HG02870 (cell line): Measurements from ENCODE around the gene PRDM8.

ENCODE experiments used
- ATAC-seq: cut with Tn5 transposase; IDR thresholded peaks from one replicate; pipeline ENCODE4 v1.9.1; 2021; ENCODE audit warnings: mild to moderate bottlenecking, moderate library complexity; ENCODE audit not compliant: unreplicated experiment

The PRDM8 gene

DNA sequence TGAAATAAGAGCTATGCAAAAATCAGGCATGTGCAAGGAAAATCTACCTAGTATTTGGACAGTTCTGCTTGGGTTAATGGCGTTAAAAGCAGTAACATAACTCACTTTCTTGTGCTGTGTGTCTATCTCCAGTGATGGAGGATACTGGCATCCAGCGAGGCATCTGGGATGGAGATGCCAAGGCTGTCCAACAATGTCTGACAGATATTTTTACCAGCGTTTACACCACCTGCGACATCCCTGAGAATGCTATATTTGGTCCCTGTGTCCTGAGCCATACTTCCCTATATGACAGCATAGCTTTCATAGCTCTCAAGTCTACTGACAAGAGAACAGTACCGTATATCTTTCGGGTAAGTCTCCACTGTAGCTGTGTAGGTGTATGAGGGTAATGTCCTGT, 2.6 kb downstream of the PRDM8 start:
- no peak for ATAC-seq

DNA sequence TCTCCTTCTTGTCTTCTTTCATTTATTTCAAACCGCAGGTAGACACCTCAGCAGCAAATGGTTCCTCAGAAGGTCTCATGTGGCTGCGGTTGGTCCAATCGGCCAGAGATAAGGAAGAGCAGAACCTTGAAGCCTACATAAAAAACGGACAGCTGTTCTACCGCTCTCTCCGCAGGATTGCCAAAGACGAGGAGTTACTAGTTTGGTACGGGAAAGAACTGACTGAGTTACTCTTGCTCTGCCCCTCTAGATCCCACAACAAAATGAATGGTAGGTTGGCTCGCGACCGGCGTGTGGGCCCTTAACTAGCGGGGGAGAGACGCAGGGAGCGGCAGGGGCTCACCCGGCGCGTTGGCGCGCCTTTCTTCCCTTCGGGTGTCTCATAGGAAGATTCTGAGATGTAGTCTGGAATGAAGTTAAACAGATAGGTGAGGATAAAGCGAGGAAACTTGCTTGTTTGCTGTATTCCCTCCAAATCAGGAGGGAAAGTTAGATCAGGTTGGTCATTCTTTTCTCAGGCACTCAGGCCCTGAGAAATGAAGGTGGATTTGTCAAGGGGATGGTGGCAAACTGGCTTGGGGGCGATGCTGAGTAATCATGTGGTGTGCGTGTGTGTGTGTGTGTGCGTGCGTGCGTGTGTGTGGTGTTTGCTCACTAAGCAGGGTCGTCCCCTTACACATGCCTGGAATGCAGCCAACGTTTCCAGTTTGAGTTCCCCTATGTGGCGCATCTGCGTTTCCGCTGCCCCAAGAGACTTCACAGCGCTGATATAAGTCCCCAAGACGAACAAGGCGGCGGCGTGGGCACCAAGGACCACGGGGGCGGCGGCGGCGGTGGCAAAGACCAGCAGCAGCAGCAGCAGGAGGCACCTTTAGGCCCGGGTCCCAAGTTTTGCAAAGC, 4.2 kb downstream of the PRDM8 start:
- peak; percentile 6 for ATAC-seq

GRCh38 chr4:80202190-80202711, 4.9 kb downstream of the PRDM8 start:
- peak; percentile 69 for ATAC-seq

GRCh38 chr4:80202741-80203553, 5.6 kb downstream of the PRDM8 start:
- ATAC-seq = peak; percentile 45

DNA sequence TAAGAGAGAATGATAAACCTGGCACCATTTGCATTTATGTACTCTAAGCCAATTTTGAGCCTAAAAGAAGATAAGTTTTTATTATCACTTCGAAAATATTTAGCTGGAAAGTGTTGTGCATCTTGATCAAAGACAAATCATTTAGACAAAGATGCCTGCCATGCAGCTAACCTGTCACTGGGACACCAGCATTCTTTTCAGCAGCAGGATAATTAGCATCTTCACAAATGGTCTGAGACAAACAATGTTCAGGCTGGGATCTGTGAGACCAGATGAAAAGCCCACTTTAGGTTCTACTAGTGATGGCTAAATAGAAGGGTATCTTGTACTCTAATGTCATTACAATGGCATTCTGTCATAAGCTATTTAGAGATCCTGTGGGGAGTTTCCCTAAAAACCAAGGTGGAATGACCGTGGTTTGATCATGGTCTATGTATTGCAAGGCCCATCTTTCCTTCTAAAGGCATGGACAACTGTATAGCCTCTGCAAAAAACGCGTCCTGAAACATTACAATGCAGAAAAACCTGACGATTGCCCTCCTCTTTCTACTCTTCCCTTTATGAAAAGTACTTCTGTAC, 7.2 kb downstream of the PRDM8 start:
- no peak for ATAC-seq

DNA sequence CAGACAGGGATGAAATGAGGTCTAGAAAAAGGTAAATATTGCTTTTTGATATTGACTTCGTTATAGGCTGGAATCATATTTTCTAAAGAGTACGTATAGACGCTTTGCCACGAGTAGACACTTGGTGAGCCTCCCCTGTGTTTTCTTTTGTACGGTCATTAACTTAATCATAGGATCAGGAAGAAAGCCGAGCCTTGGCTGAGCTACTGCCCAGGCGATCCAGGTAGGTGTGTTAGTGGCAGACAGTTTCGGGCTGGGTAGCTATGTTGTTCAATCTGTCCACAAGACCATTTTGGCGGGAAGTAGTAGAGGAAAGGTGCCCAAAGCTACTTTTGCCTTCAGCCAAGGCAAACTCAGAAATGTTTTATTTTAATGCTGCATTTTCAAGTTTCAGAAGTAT, 8.8 kb downstream of the PRDM8 start:
- no peak for ATAC-seq

DNA sequence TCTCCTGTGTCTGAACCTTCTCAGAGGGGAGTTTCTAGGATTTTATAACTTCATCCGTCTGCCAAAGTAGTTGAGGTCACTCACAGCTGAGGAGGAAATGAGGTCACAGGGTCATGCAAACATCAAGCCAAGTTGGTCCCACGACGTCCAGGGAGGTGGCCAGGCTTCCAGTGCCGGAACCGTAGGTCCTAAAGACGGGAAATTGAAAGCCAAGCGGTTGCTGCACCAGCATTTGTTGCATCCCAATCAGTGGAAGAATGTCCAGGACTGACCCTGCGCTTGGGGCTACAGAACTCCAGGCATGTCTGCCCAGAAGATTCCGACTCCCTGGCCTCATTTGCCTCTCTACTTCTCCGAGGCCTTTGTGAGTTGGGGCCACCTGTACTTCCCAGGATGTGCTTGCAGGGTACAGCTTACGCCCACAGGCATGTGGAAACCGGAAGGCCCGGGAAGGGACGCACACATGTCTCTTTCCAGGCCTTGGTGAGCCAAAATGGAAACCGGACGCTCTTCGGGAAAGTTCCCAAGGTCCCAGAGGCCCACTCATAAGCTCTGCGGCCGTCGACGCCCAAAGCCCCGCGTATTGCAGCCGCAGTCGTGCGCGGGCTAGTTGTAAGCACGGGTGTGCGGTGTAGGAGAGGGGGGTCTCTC, 9.3 kb downstream of the PRDM8 start:
- ATAC-seq = no peak

- no peak for ATAC-seq
Observed at GRCh38 chr4:80207172-80207583, 9.9 kb downstream of the PRDM8 start.

- no peak for ATAC-seq
Observed at GRCh38 chr4:80207664-80208063, 10.4 kb downstream of the PRDM8 start.

DNA sequence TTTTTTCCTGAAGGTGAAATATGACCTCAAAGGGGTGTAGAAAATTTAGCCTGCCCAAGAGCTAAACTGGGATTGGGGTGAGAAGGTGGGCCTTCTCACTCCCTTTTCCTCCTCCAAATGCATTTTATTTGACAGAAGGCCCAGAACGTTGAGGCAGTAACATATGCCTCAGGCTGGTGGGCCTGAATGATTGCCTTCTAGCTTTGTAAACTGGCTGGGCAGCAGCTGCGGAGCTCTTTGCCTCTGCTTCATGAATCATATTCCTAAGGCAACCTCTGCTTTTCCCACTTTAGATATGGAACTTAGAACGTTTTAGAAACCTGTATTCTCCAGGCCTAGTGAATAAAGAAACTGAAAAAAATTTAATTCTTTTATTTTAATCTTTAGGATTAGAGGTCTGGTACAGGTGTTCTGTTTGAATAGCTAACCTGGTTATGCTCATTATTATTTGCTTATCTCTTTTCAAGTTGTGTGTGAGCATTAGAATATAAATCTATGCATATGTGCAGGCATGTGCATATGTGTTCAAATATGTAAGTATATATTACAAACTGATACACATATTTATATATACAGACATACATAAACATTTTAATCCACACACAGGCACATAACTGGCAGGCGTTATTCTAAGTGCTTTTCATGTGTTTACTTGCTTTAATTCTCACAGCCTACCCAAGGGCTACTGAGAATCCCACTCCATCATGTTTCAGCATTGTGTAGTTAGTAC, 11.5 kb downstream of the PRDM8 start:
- ATAC-seq = no peak

DNA sequence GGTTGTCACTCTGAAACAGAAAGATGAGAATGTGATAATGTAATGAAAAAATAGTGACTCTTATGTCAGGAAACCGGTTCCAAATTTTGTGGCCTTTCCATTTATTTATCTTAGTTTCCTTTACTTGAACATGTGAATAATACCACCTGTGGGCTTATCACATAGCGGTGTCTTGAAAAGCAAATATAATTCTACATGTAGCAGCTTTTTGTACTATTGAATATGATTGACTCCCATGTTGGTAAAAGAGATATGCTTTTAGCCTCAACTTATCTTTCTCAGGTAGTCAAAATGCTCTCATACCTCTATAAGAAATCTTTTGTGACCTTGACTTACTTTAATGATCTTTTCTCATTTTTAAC, 12.0 kb downstream of the PRDM8 start:
- ATAC-seq = no peak

GRCh38 chr4:80210549-80210948, 13.2 kb downstream of the PRDM8 start:
- no peak for ATAC-seq

DNA sequence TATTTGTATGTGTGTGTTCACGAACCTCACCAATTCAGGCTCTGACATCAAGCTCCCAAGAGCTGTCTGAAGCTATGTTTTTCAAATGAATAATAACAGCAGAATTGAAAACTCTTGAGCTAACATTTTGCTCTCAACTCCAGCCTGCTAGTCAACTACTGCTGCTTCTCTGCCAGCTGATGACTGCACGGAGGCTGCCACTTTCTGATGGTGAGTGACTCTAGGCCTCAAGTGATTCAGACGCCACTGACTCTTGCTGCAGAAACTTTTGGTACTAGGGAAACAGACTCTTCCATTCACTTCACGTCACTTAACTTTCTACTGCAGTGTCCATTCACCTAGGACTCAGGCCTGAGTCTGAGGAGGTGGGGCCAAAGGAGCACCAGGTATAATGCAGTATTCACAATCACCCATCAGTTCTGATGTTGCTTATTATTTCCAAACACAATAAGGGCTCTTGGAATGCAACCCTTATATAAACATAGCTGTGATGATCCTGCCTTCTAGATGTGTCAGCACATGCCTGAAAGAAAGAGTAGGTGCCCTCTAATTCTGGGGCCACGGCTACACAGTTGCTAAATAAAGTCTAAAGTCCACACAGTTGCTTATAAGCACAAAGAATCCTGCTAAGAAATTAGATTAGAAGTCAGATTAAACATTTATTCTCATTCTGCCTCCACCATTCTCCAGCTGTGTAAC, 16.0 kb downstream of the PRDM8 start:
- no peak for ATAC-seq

DNA sequence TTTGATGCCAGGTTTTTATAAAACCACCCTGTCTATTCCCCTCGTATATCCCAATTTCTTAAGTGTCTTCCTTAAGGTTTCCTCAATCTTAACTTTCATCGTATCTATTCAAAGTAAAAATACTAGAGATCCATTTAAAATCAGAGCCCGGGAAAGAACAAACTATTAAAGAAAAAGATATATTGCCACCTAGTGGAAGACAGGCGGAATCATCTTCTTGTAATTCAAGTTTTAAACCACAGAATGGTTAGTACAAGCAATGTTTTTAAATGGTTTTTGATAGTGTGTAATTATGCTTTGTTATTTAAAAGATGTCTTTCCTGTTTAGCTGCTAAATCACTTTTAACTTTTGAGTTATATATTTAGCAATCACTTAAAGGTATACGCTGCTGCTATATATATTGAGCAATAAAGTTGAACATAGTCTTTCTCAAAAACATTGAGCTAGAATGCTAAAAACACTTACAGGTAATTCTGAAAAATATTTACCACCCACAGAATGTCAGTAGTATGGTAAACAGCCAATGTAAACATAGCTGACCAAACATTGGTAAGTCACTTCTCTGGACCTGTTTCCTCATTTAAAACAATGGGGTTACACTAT, 18.2 kb downstream of the PRDM8 start:
- peak; percentile 55 for ATAC-seq

- ATAC-seq = no peak
Observed at GRCh38 chr4:80216100-80216761, 18.9 kb downstream of the PRDM8 start.

DNA sequence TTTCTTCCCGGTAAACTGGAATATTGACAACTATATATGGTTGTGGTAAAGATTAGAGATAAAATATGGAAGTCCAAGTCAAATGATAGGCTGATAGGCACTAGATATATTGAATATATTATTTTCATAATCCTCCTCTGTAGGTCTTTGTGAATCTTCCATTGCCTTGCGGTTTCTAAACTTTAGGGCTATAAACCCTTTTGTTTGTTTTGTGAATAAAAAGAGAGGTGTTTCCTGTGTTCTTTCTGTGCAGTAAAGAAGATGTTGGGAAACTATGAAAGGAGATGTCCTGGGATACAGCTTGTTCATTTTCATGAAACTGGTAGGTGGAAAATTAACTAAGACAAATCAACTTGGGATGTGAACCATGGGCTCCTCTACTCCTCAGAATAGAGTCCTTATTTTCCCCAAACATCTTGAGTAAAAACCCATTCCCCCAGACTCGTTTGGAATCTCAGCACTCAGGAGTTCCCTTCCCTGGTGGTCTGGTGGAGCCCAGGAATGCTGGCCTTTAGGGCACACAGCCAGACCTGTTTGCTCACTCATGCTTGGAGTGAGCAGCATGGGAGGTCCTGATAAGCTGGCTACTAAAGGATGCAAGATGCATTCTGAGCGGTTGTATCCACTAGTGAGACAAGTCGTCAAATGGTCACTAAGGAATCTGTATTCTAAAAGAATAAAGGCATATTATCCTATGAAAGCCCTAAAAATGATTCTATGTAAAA, 22.2 kb downstream of the PRDM8 start:
- no peak for ATAC-seq

DNA sequence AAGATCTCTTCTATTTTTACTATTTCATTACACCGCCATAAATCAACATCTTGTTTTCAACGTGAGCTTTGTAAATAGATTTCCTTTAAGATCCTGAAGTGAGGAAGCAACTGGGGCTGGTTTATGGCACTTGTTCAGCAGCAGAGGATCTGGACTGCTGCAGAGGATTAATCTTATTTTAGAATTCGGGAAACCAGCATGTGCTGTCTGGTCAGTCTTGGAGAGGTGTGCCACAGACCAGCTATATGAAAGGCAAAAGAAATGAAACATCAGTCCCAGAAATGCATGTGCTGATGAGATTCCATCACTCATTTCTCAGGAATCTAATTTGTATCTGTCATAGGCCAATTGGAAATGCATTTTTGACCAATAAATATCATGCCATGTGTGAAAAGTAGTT, 23.4 kb downstream of the PRDM8 start:
- ATAC-seq = no peak

GRCh38 chr4:80221161-80221560, 23.9 kb downstream of the PRDM8 start:
- ATAC-seq = no peak
